ENCODE results near the gene HEYL.
A peak's percentile ranks its signal among the peaks of the same experiment; 100 is the strongest.
"Not testable (repeated sequence)": the region's sequence is repeated elsewhere in the genome, so short reads cannot be mapped to it uniquely, and the experiment has no call there.

HEYL gene

DNA sequence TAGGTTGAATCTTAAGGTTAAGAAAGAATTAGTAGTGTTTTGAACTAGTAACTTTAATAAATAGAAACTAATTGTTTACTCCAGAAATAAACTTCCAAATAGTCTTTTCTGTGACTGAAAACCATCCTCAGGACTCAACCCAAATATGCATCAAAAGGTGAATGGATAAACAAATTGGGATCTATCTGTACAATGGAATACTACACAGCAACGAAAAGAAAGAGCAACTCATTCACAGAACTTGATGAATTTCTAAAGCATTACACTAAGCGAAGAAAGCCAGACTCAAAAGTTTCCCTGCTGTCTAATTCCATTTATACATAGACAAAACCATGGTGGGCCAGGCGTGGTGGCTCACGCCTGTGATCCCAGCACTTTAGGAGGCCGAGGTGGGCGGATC, 25.0 kb downstream of the HEYL start:
- no peak for DNase-seq (ENCODE audit: low spot score)
- in situ Hi-C loops (cut with MboI; ENCODE audit: low pct_unique_long_range_greater_than_20kb, low sequenced_read_pairs, unreplicated experiment), result no loop called here
- TF ChIP-seq, protein P1, sequence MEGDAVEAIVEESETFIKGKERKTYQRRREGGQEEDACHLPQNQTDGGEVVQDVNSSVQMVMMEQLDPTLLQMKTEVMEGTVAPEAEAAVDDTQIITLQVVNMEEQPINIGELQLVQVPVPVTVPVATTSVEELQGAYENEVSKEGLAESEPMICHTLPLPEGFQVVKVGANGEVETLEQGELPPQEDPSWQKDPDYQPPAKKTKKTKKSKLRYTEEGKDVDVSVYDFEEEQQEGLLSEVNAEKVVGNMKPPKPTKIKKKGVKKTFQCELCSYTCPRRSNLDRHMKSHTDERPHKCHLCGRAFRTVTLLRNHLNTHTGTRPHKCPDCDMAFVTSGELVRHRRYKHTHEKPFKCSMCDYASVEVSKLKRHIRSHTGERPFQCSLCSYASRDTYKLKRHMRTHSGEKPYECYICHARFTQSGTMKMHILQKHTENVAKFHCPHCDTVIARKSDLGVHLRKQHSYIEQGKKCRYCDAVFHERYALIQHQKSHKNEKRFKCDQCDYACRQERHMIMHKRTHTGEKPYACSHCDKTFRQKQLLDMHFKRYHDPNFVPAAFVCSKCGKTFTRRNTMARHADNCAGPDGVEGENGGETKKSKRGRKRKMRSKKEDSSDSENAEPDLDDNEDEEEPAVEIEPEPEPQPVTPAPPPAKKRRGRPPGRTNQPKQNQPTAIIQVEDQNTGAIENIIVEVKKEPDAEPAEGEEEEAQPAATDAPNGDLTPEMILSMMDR (IDR thresholded peaks at IDR 0.05; ENCODE audit: extremely low read depth, insufficient read depth, missing control alignments), result no peak

DNA sequence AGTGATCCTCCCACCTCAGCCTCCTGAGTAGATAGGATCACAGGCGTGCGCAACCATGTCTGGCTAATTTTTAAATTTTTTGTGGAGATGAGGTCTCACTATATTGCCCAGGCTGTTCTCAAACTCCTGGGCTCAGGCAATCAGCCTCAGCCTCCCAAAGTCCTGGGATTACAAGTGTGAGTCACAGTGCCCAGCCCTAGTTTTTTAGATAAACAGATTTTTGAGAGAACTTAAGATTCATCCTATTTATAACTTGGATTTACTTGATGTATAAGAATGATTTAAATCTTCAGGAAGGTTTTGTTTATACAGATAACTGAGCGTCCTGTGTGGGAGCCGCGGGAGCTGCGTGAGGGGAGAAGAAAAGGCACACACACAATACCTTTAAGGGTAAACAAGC, 26.2 kb downstream of the HEYL start:
- TF ChIP-seq, protein P1 (IDR thresholded peaks at IDR 0.05; ENCODE audit: extremely low read depth, insufficient read depth, missing control alignments), result no peak
- in situ Hi-C loops (cut with MboI; ENCODE audit: low pct_unique_long_range_greater_than_20kb, low sequenced_read_pairs, unreplicated experiment), result no loop called here
- DNase-seq (ENCODE audit: low spot score), result no peak

DNA sequence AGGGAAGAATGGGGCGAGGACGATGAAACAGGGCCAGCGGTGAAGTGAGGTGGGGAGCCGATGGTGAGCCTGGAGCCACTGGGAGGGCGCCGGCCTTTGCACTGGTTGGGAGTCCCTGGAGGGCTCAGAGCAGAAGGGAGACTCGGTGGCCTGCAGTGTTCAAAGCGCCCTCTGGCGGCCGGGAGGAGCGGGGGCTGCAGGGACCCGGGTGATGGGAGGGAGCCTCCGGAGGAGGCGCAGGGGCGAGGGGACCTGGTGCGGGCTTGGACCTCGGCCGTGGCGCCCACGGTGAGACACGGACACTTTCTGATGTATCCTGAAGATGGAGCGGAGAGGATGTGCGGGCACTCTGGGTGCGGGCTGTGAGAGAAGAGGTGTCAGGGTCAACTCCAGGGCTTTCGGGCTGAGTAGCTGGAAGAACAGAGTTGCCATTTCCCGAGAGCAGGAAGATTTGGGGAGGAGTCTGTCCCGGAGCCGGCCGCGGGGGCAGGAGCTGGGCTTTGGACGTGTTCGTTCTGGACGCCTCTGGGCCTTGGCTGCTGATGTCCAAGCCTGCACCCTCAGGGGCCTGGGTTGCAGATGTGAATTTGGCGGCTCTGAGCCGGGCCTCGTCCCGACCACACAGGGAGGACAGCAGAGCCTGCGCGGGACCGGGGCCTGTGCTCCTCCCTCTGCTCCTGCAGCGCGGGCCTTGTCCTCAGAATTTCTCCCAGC, 29.7 kb downstream of the HEYL start:
- in situ Hi-C loops (cut with MboI; ENCODE audit: low pct_unique_long_range_greater_than_20kb, low sequenced_read_pairs, unreplicated experiment), result no loop called here
- TF ChIP-seq, protein P1 (IDR thresholded peaks at IDR 0.05; ENCODE audit: extremely low read depth, insufficient read depth, missing control alignments), result peak; percentile 92
- peak; percentile 85 for DNase-seq (ENCODE audit: low spot score)

DNA sequence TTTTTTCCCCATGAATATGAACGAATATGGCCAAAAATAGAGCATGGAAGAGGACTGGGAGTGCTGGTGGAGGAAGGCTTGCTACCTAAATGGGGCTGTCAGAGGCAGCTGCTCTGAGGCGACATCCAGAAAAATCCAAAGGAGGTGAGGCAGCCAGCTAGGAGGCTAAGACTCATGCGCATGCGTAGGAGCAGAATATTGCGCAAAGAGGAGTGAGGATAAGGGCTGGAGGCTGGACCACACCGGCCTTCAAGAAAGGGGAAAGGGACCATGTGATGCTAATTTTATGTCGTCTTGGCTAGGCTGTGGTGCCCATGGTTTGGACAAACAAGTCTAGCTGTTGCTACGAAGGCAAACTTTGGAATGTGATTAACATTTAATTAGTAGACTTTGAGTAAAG, 30.5 kb downstream of the HEYL start:
- TF ChIP-seq, protein P1 (IDR thresholded peaks at IDR 0.05; ENCODE audit: extremely low read depth, insufficient read depth, missing control alignments), result no peak
- no peak for DNase-seq (ENCODE audit: low spot score)
- in situ Hi-C loops (cut with MboI; ENCODE audit: low pct_unique_long_range_greater_than_20kb, low sequenced_read_pairs, unreplicated experiment), result no loop called here

DNA sequence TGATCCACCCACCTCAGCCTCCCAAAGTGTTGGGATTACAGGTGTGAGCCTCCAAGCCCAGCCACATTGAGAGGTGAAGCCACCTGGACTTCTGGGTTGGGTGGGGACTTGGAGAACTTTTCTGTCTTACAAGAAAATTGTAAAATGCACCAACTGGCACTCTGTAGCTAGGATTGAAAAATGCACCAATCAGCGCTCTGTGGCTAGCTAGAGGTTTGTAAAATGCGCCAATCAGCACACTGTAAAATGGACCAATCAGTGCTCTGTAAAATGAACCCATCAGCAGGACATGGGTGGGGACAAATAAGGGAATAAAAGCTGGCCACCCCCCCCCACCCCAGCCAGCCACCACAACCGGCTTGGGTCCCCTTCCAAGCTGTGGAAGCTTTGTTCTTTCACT, 35.8 kb downstream of the HEYL start:
- in situ Hi-C loops (cut with MboI; ENCODE audit: low pct_unique_long_range_greater_than_20kb, low sequenced_read_pairs, unreplicated experiment); DNase-seq (ENCODE audit: low spot score): not testable (repeated sequence)

DNA sequence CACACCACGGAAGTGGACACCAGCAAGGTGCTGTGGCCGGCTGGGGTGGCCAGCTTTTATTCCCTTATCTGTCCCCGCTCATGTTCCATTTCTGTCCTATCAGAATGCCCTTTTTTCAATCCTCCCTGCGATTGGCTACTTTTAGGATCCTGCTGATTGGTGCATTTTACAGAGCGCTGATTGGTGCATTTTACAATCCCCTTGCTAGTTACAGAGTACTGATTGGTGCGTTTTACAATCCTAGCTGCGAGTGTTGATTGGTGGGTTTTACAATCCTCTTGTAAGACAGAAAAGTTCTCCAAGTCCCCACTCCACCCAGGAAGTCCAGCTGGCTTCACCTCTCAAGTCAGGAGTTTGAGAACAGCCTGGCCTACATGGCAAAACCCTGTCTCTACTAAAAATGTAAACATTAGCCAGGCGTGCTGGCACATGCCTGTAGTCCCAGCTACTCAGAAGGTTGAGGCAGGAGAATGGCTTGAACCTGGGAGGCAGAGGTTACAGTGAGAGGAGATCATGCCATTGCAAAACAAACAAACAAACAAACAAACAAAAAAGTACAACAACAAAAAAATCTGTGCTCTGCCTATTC, 37.7 kb downstream of the HEYL start:
- DNase-seq (ENCODE audit: low spot score); in situ Hi-C loops (cut with MboI; ENCODE audit: low pct_unique_long_range_greater_than_20kb, low sequenced_read_pairs, unreplicated experiment): not testable (repeated sequence)

DNA sequence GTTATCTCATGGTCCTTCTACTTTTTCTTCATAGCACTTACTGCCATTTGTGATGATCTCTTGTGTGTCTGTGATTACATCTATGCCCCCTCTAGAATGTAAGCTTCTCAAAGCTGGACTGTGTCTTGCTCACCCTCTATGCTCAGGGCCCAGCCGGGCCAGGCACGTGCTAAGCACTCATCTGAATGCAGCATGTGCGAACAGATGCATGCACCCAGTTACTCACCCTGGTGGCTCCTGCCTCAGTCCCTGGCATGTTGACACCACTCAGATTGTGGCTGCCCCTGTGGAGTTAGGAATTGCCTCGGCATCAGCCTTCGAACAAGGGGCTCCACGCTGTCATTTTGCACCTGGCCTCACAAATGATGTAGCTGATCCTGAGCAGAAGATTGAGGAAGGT, 43.3 kb downstream of the HEYL start:
- in situ Hi-C loops (cut with MboI; ENCODE audit: low pct_unique_long_range_greater_than_20kb, low sequenced_read_pairs, unreplicated experiment), result no loop called here
- DNase-seq (ENCODE audit: low spot score), result no peak
- TF ChIP-seq, protein P1 (IDR thresholded peaks at IDR 0.05; ENCODE audit: extremely low read depth, insufficient read depth, missing control alignments), result no peak
